Measurements from ENCODE around the gene YWHAQ.
"Not testable (repeated sequence)": the region's sequence is repeated elsewhere in the genome, so short reads cannot be mapped to it uniquely, and the experiment has no call there.

The YWHAQ gene

DNA sequence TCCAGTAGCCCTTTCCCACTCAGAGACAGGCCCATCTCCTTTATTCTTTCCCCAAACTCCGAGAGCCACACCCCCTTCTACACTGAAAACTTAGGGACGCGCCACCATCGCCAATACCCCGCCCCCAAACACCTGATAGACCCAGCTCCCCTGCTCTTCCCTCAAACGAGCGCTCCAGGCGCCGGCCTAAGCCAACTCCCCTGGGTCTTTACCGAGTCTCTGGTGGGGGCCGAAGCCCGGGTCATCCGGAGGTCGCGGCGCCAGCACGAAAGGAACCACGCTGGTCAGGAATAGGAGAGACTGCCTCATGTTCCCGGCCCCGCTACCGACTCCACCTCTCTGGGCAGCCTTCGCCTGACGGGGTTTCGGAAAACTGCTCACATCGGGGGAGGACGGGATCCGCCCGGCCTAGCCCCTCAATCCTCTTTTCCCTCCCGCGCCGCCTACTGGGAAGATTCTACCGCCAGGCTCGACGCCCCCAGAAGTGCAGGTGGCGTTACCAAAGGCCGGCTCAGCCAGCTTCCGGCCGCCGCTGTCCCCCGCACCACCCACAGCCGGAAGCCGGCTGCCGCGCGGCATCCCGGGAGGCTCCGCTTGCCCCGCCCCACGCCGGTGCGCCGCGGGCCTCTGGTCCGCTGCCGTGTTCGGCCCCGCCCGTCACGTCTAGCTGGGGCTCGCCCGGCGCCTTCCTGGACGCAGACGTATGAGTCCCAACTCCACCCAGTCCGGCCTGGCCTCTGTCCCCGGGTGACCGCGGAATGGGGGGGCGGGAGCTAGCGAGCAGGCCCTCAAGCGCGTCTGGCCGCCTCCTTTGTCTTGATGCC, 75.3 kb downstream of the YWHAQ start, which contains the start of gene ADAM17:
TSS of gene ADAM17 (minus strand) at position 534 of the 824 bp plus-strand sequence. CDS start at position 309, 225 bp downstream.
- DNase-seq (ENCODE audit: insufficient read length) (peak; percentile 88), FAIRE-seq (peak; percentile 96)
- TF ChIP-seq POLR2A (IDR thresholded peaks at IDR 0.05; ENCODE audit: low read depth, low read length) = peak; percentile 89
- TF ChIP-seq TAF1 (IDR thresholded peaks at IDR 0.05; ENCODE audit: borderline replicate concordance, low read depth, low read length) = peak; percentile 79
- peak; percentile 87 for TF ChIP-seq POLR2AphosphoS5 (IDR thresholded peaks at IDR 0.05; ENCODE audit: low read depth, low read length)

DNA sequence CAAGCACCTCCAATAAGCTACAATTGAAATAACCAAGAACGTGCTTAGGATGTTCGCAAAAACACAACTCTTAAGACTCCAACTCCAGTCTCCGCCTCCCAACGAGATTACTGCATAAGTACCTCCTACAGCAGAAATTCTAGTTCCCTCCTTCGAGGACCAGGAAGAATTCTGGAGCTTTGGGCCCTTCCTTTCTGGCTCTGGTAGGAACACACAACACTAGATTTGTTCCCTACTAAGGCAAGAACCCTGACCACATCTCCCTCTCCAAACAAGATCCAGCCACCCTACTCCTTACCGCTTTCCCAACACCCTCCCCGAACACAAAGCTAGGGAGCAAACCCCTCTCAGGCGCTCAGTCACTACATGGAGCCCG, 75.9 kb downstream of the YWHAQ start:
- DNase-seq (ENCODE audit: insufficient read length) = no peak
- peak; percentile 5 for FAIRE-seq
- TF ChIP-seq TAF1 (IDR thresholded peaks at IDR 0.05; ENCODE audit: borderline replicate concordance, low read depth, low read length) = no peak

DNA sequence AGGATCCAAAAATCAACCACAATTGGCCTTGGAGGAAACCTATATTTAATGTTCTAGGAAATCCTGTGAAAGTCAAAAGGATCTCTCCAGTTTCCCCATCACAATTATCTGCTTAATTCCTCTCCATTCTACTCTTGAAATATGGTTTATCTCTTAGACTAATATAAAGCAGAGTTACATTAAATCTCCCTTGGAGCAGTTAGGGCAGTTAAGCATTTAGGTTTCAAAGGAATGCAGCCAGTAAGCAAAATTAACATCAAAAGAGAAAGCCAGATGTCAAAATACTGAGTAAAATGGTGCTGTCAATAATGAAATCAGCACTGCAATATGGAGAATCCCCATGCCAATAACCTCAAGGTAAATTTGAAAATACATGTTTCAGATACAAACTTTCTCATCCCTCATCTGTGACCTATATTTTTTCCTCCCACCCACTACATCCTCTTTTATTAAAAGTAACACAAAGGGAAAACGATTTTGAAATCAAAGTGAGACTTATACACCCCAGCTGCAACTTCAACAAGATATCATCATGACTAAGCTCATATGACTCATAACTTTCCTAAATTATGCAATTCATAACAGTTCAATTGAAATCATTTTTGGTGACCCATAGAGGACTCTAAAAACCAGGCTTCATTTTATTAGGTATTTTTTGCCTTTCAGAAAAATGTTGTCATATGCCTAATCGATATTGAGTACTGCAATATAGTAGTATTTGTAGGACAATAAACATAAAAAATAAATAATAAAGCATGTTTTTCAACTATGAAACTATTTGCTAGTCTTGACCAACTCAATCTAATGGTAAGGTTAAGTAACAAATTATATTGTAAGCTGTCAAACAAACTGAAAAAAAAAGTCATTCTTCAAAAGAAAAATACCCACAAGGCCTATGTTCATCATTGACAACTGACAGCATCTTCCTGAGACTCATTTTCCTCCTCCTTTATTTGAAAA, 78.3 kb downstream of the YWHAQ start:
- DNase-seq (ENCODE audit: insufficient read length) (no peak), FAIRE-seq (peak; percentile 21)

DNA sequence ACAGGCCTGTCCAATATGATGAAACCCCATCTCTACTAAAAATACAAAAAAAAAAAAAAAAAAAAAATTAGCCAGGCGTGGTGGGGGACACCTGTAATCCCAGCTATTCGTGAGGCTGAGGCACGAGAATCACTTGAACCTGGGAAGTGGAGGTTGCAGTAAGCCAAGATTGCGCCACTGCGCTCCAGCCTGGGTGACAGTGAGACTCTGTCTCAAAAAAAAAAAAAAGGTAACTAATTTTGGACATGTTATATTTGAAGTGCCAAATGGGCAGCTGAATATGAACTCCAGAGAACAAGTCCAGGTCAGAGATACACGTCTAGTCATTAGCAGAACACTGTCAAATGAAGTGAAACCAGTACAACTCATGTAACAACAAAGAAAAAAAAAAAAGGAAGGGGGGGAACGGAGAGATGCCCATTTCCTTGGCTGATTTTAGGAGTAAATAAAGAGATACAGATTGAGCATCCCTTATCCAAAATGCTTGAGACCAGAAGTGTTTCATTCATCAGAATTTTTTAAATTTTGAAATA, 79.9 kb downstream of the YWHAQ start:
- not testable (repeated sequence) for FAIRE-seq; DNase-seq (ENCODE audit: insufficient read length)

More for the DNA sequence above, 78.3 kb downstream of the YWHAQ start:
- no peak for TF ChIP-seq POLR2A (IDR thresholded peaks at IDR 0.05; ENCODE audit: low read depth, low read length)
- no peak for TF ChIP-seq POLR2AphosphoS5 (IDR thresholded peaks at IDR 0.05; ENCODE audit: low read depth, low read length)
- TF ChIP-seq TAF1 (IDR thresholded peaks at IDR 0.05; ENCODE audit: borderline replicate concordance, low read depth, low read length) = no peak

DNA sequence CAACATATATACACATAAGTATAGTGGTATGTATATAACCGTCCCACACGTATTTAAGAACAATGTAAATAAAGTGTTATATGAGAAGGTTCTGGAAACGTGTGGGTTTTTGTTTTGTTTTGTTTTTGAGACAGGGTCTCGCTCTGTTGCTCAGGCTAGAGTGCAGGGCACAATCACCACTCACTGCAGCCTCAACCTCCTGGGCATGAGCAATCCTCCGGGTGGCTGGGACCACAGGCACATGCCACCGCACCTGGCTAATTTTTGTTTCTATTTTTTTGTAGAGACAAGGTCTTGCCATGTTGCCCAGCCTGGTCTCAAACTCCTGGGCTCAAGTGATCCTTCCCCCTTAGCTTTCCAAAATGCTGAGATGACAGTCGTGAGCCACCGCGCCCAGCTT, 81.4 kb downstream of the YWHAQ start:
- DNase-seq (ENCODE audit: insufficient read length) (no peak), FAIRE-seq (peak; percentile 56)
- TF ChIP-seq TAF1 (IDR thresholded peaks at IDR 0.05; ENCODE audit: borderline replicate concordance, low read depth, low read length) = no peak
- no peak for TF ChIP-seq POLR2A (IDR thresholded peaks at IDR 0.05; ENCODE audit: low read depth, low read length)
- TF ChIP-seq POLR2AphosphoS5 (IDR thresholded peaks at IDR 0.05; ENCODE audit: low read depth, low read length) = no peak

DNA sequence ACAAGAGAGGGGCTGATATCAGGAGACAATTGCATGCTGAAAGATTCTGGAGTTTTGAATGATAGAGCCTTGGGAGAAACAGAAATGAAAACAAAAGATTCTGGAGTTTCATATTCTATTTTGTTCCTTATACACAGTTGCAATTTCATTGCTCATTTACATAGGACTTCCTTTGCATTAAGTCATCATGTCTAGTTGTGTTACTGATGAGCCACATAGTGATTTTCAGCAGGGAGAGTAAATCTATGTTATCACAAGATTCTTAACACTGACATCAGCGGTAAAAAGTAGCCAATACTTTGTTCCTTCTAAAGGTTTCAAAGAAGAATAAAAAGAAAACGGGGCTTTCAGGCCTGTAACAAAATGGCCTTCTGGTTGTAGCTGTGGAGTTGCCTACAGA, 82.3 kb downstream of the YWHAQ start:
- FAIRE-seq = peak; percentile 67
- no peak for DNase-seq (ENCODE audit: insufficient read length)
- TF ChIP-seq POLR2A (IDR thresholded peaks at IDR 0.05; ENCODE audit: low read depth, low read length) (no peak), POLR2AphosphoS5 (IDR thresholded peaks at IDR 0.05; ENCODE audit: low read depth, low read length) (no peak), TAF1 (IDR thresholded peaks at IDR 0.05; ENCODE audit: borderline replicate concordance, low read depth, low read length) (no peak)

DNA sequence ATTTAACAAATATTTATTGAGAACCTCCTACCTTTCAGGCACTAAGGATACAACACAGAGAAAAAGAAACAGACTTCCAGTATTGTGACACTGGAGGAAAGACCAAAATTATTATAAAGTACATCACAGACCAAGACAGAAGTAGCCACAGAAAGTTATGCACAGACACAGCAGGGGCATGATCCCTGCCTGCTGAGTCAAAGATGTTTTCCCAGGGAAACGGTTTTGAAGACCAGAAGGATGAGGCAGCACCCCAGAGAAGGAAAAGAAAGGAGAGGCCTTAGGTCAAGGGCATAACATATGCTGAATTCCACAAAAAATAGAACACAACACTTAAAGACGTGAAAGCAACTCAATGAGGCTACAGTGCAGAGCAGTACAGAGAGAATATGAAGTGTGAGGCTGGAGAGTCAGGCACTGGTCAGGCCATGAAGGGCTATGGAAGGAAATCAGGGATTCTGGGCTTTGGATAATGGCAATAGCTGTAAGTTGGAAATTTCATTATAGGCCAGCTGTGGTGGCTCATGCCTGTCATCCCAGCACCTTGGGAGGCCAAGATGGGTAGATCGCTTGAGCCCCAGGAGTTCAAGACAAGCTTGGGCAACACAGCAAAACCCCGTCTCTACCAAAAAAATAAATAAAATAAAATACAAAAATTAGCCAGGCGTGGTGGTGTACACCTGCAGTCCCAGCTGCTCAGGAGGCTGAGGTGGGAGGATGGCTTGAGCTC, 83.4 kb downstream of the YWHAQ start:
- DNase-seq (ENCODE audit: insufficient read length) = no peak
- TF ChIP-seq POLR2AphosphoS5 (IDR thresholded peaks at IDR 0.05; ENCODE audit: low read depth, low read length) = no peak
- TF ChIP-seq POLR2A (IDR thresholded peaks at IDR 0.05; ENCODE audit: low read depth, low read length) = no peak
- TF ChIP-seq TAF1 (IDR thresholded peaks at IDR 0.05; ENCODE audit: borderline replicate concordance, low read depth, low read length) = no peak
- FAIRE-seq = no peak

DNA sequence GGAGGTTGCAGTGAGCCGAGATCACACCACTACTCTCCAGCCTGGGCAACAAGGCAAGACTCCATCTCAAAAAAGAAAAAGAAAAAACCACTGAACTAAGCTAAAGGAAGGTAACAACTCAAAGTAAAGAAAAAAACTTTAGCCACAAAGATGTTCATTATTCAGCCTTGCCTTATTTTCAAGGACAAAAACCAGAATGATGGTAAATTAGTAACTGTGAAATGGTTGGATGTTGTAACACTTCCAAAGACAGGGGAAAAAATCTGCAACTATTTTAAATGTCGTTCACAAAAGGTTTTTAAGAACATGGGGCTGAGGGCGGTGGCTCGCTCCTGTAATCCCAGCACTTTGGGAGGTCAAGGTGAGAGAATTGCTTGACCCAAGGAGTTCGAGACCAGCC, 85.3 kb downstream of the YWHAQ start:
- TF ChIP-seq POLR2A (IDR thresholded peaks at IDR 0.05; ENCODE audit: low read depth, low read length) (no peak), POLR2AphosphoS5 (IDR thresholded peaks at IDR 0.05; ENCODE audit: low read depth, low read length) (no peak), TAF1 (IDR thresholded peaks at IDR 0.05; ENCODE audit: borderline replicate concordance, low read depth, low read length) (no peak)
- DNase-seq (ENCODE audit: insufficient read length) (no peak), FAIRE-seq (no peak)

DNA sequence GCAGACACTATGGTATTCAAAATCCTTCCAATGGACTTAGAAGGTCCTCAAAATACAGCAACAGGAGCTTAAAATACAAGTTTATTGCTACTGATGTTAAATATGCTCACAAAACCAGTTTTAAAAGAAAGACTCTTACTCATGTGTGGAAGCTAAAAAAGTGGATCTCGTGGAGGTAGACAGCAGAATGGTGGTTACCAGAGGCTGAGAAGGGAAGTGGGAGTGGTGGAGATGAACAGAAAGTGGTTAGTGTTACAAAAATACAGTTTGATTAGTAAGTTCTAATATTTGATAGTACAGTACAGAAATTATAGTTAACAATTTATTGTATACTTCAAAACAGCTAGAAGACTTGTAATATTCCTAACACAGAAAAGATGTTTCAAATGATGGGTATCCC, 87.2 kb downstream of the YWHAQ start:
- no peak for DNase-seq (ENCODE audit: insufficient read length)
- peak; percentile 46 for FAIRE-seq
- TF ChIP-seq POLR2AphosphoS5 (IDR thresholded peaks at IDR 0.05; ENCODE audit: low read depth, low read length) (no peak), POLR2A (IDR thresholded peaks at IDR 0.05; ENCODE audit: low read depth, low read length) (no peak), TAF1 (IDR thresholded peaks at IDR 0.05; ENCODE audit: borderline replicate concordance, low read depth, low read length) (no peak)

DNA sequence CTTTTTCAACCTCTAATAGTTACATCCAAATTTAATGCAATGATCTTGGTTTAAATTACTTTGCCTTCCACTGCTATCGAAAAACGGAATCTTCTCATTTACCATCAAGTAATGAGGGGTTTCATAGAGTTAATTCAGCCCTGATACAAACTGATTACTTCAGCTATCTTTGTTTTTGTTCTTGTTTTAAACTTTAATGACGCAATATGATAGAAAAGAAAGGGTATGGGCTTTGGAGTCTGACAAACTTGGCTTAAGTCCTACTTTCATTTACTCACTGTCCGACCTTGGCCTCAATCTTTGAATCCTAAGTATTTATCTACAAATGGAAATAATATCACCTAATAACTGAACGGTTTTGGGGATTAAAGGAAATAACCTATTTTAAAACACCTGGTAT, 91.3 kb downstream of the YWHAQ start:
- TF ChIP-seq POLR2AphosphoS5 (IDR thresholded peaks at IDR 0.05; ENCODE audit: low read depth, low read length) (no peak), POLR2A (IDR thresholded peaks at IDR 0.05; ENCODE audit: low read depth, low read length) (no peak), TAF1 (IDR thresholded peaks at IDR 0.05; ENCODE audit: borderline replicate concordance, low read depth, low read length) (no peak)
- DNase-seq (ENCODE audit: insufficient read length) (no peak), FAIRE-seq (no peak)

DNA sequence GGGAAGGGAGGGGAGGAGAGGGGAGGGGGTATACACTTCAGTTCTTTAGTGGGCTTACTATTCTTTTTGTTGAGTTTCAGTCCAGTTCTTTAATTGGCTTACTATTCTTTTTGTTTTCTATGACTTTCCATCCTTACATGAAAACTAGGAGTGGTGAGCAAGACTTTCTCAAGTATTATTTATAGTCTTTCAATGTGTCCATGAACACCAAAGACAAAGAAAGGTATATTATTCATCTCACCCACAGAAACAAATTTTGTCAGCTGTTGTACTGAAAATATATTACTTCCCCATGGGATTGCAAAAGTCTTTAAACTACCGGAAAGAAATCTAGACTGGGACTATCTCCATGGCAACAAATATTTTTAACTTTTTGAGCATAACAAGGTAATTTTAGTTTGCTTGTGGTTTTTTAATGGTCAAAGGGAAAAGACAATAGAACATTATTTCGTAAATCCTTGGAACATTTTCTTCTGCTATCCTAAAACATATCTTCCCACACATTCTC, 92.7 kb downstream of the YWHAQ start:
- DNase-seq (ENCODE audit: insufficient read length) (no peak), FAIRE-seq (no peak)
- no peak for TF ChIP-seq POLR2A (IDR thresholded peaks at IDR 0.05; ENCODE audit: low read depth, low read length)
- TF ChIP-seq POLR2AphosphoS5 (IDR thresholded peaks at IDR 0.05; ENCODE audit: low read depth, low read length) = no peak
- TF ChIP-seq TAF1 (IDR thresholded peaks at IDR 0.05; ENCODE audit: borderline replicate concordance, low read depth, low read length) = no peak

All from GM12892 (cell line).